Measurements from ENCODE around the gene KIAA0513.

DNA sequence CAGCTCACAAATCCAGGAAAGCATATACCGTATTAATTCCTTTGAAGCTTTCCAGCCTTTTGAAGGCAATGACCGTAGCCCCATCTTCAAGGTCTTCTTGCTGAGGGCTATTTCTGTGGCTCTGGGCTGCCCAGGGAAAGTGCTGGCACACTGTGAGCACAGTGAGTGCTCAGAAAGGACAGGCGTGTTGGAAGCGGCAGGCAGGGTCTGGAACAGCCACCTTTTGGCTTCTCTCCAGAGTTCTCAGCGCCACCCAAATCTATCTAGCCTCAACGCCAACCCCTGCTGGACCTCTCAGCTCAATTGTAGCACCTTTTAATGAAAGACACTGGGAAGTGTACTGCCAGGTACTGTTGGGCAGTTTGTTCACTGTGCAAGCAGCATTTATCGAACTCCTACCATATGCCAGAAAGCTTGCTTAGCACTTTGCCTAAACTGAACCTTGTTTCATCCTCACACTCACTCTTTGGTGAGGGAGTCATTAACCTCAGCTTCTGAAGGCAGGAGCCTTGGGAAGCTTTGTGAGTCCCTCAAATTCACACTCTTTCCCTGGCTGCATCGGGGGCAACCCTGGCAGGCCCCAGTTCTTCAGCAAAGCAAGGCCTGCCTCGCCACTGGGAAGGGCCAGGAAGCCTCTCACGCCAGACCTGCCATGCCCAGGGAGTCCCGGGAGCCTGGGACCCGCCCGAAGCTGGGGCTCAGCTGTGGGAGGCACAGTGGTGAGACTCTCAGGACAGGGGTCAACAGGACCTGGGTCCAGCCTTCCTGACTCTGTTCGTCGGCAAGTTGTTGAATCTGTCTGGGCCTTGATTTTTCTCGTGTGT, 98.2 kb downstream of the KIAA0513 start:
- TF ChIP-seq, protein P1, sequence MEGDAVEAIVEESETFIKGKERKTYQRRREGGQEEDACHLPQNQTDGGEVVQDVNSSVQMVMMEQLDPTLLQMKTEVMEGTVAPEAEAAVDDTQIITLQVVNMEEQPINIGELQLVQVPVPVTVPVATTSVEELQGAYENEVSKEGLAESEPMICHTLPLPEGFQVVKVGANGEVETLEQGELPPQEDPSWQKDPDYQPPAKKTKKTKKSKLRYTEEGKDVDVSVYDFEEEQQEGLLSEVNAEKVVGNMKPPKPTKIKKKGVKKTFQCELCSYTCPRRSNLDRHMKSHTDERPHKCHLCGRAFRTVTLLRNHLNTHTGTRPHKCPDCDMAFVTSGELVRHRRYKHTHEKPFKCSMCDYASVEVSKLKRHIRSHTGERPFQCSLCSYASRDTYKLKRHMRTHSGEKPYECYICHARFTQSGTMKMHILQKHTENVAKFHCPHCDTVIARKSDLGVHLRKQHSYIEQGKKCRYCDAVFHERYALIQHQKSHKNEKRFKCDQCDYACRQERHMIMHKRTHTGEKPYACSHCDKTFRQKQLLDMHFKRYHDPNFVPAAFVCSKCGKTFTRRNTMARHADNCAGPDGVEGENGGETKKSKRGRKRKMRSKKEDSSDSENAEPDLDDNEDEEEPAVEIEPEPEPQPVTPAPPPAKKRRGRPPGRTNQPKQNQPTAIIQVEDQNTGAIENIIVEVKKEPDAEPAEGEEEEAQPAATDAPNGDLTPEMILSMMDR (IDR thresholded peaks at IDR 0.05): no peak
- no peak for TF ChIP-seq EZH2 (IDR thresholded peaks at IDR 0.05; ENCODE audit: borderline replicate concordance, insufficient read depth, low read depth, low read length, poor library complexity, severe bottlenecking)
